NB4 (cell line): ENCODE data around the gene ITGA11.
A peak's percentile ranks its signal among the peaks of the same experiment; 100 is the strongest.

Source experiments
- DNase-seq: peaks from one replicate; pipeline ENCODE4 v3.0.0; 2010; ENCODE audit warnings: low read depth
- H3K4me3 ChIP-seq: one replicate; pipeline ENCODE4 v1.5.1; 2011; ENCODE audit warnings: mild to moderate bottlenecking, low read depth, low read length, moderate library complexity
- CTCF ChIP-seq: IDR thresholded peaks from one replicate; pipeline ENCODE4 v1.5.1; 2012; ENCODE audit warnings: low read depth, low read length
- MYC ChIP-seq: IDR thresholded peaks from 2 replicates; pipeline ENCODE4 v1.6.1; 2011; ENCODE audit warnings: low read depth, low read length
- POLR2A ChIP-seq: IDR thresholded peaks from 2 replicates; pipeline ENCODE4 v1.6.1; 2011; ENCODE audit warnings: mild to moderate bottlenecking; ENCODE audit not compliant: insufficient read length; ENCODE audit errors: extremely low read depth
- TF ChIP-seq, protein P1 (sequence below): IDR thresholded peaks from 2 replicates; pipeline ENCODE4 v1.6.1; 2011; ENCODE audit warnings: low read depth, low read length

Gene ITGA11

GRCh38 chr15:68339481-68339880, 92.5 kb downstream of the ITGA11 start:
- no peak for DNase-seq
- no peak for TF ChIP-seq CTCF
- TF ChIP-seq MYC, result no peak
- no peak for TF ChIP-seq POLR2A
- TF ChIP-seq, protein P1, sequence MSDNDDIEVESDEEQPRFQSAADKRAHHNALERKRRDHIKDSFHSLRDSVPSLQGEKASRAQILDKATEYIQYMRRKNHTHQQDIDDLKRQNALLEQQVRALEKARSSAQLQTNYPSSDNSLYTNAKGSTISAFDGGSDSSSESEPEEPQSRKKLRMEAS, result no peak
- no peak overlapping the region for H3K4me3 ChIP-seq

DNA sequence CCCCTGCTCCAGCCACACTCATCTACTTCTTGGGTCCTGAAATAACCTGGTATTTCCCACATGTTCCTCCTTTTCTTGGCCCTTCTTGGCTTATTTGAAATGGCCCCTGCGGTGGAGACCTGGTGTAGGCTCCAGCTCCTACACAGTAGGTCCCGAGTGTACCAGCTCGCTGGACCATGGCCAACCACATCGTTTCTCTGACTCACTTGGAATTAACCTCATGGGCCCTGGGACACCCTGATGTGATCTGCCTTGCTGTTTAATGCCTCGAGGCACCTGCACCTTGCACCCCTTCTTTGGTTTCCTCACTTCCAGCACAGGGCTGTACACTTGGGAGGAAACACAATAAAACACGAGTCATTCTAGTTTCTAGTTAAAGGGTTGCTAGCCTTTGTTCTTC, 94.1 kb downstream of the ITGA11 start:
- H3K4me3 ChIP-seq, result no peak overlapping the region
- DNase-seq, result peak; percentile 37
- TF ChIP-seq CTCF (no peak), MYC (no peak), POLR2A (no peak)

- TF ChIP-seq MYC, result no peak
- no peak for TF ChIP-seq CTCF
- TF ChIP-seq, protein P1, result no peak
- no peak for TF ChIP-seq POLR2A
- no peak for DNase-seq
- no peak overlapping the region for H3K4me3 ChIP-seq
These were observed 95.4 kb downstream of the ITGA11 start for GRCh38 chr15:68336516-68336915.

DNA sequence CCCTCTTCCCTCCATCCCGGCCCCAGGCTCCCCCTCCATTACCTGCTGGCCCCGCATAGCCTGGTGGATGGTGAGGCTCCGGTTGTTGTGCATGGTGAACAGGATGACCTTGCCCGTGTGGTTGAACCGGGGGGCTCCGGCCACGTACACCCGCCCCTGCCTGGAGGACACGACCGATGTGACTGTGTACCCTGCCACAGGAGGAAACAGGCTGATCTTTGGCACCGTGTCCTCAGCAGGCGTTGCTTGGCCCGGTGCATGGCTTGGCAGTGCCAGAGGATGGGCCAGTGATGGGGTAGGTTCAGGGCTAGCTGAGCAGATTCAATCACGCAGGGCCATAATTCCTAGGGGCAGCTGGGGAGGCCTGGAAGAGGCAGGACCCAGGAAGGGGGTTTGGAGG, 96.3 kb downstream of the ITGA11 start:
- H3K4me3 ChIP-seq, result no peak overlapping the region
- TF ChIP-seq, protein P1, result no peak
- TF ChIP-seq MYC (no peak), CTCF (no peak), POLR2A (no peak)
- no peak for DNase-seq

DNA sequence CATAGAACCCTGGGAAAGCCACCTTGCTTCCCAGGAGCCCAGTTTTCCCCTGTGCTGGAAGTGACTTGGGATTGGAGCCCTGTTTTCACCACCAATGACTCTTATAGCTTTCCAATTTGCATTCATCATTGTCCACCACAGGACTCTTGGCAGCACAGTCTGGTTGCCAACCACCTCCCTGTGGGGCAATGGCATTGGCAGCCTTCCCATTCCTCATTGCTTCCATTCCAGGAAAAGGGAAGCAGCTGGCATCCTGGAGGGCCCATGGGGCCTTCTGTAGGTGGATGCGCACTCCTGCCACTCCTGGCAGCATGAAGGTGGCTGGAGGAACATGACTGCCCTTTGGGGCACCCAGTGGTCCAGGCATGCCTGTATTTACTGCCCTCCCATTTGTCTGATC, 96.7 kb downstream of the ITGA11 start:
- DNase-seq, result no peak
- TF ChIP-seq POLR2A, result no peak
- no peak for TF ChIP-seq MYC
- no peak for TF ChIP-seq CTCF
- TF ChIP-seq, protein P1, result no peak
- H3K4me3 ChIP-seq, result no peak overlapping the region

- no peak overlapping the region for H3K4me3 ChIP-seq
- no peak for TF ChIP-seq MYC
- no peak for DNase-seq
These were observed 97.3 kb downstream of the ITGA11 start for GRCh38 chr15:68334661-68335124.
